ENCODE results near the gene PPP2R1B. TPM values are rescaled to one million over a fixed set of nuclear protein-coding genes. Genes with fewer than 3 reads are reported as not detected.

The PPP2R1B gene
- total RNA-seq, 1 experiment from 2014 or later: 72.2 TPM

- BruUV-seq (replicated peaks): no TSS peak
- peak; percentile 69 for DNase-seq (ENCODE audit: low spot score)
- Histone ChIP-seq H3K36me3 (ENCODE audit: insufficient read depth, low read length, poor library complexity, severe bottlenecking) (peaks cover 11% of the 10 kb centered on the region), H3K4me1 (ENCODE audit: insufficient read depth, low read length, poor library complexity, severe bottlenecking) (peaks cover 7% of the 10 kb centered on the region), H3K27me3 (replicated peaks; ENCODE audit: insufficient read depth, low read depth, low read length, poor library complexity) (no peaks in the 10 kb centered on the region), H3K4me3 (ENCODE audit: low read depth, low read length, poor library complexity, severe bottlenecking) (no peak overlapping the region), H3K9me3 (ENCODE audit: low read depth, low read length, poor library complexity, severe bottlenecking) (no peaks in the 10 kb centered on the region), H3K27ac (ENCODE audit: low read depth, low read length, poor library complexity, severe bottlenecking) (no peak overlapping the region)
- intact Hi-C loops (cut with micrococcal nuclease; ENCODE audit: unreplicated experiment): no loop called here
- POLR2A ChIA-PET (ENCODE audit: low non-redundant PET): no interaction called here
- CTCF ChIA-PET: no interaction called here
- no peak for TF ChIP-seq EZH2 (IDR thresholded peaks at IDR 0.05; ENCODE audit: borderline replicate concordance, low read depth, low read length, poor library complexity, severe bottlenecking)
- no peak for TF ChIP-seq CTCF (conservative IDR thresholded peaks at IDR 0.05; ENCODE audit: low read depth, low read length)
These were observed 59.0 kb downstream of the PPP2R1B start for GRCh38 chr11:111707039-111707690.

- TF ChIP-seq EZH2 (IDR thresholded peaks at IDR 0.05; ENCODE audit: borderline replicate concordance, low read depth, low read length, poor library complexity, severe bottlenecking) (no peak), CTCF (conservative IDR thresholded peaks at IDR 0.05; ENCODE audit: low read depth, low read length) (no peak)
- no peak for DNase-seq (ENCODE audit: low spot score)
- CTCF ChIA-PET: no interaction called here
- H3K4me1 ChIP-seq (ENCODE audit: insufficient read depth, low read length, poor library complexity, severe bottlenecking): peaks cover 7% of the 10 kb centered on the region
- peaks cover 11% of the 10 kb centered on the region for H3K36me3 ChIP-seq (ENCODE audit: insufficient read depth, low read length, poor library complexity, severe bottlenecking)
- H3K27me3 ChIP-seq (replicated peaks; ENCODE audit: insufficient read depth, low read depth, low read length, poor library complexity): no peaks in the 10 kb centered on the region
- H3K9me3 ChIP-seq (ENCODE audit: low read depth, low read length, poor library complexity, severe bottlenecking): no peaks in the 10 kb centered on the region
- intact Hi-C loops (cut with micrococcal nuclease; ENCODE audit: unreplicated experiment): no loop called here
- no peak overlapping the region for H3K4me3 ChIP-seq (ENCODE audit: low read depth, low read length, poor library complexity, severe bottlenecking)
- no TSS peak for BruUV-seq (replicated peaks)
- no peak overlapping the region for H3K27ac ChIP-seq (ENCODE audit: low read depth, low read length, poor library complexity, severe bottlenecking)
- POLR2A ChIA-PET (ENCODE audit: low non-redundant PET): no interaction called here
These were observed 62.6 kb downstream of the PPP2R1B start for GRCh38 chr11:111703576-111703975.

- peaks cover 11% of the 10 kb centered on the region for H3K36me3 ChIP-seq (ENCODE audit: insufficient read depth, low read length, poor library complexity, severe bottlenecking)
- ChIA-PET POLR2A (ENCODE audit: low non-redundant PET) (no interaction called here), CTCF (no interaction called here)
- TF ChIP-seq CTCF (conservative IDR thresholded peaks at IDR 0.05; ENCODE audit: low read depth, low read length): no peak
- TF ChIP-seq EZH2 (IDR thresholded peaks at IDR 0.05; ENCODE audit: borderline replicate concordance, low read depth, low read length, poor library complexity, severe bottlenecking): no peak
- intact Hi-C loops (cut with micrococcal nuclease; ENCODE audit: unreplicated experiment): no loop called here
- DNase-seq (ENCODE audit: low spot score): no peak
- H3K9me3 ChIP-seq (ENCODE audit: low read depth, low read length, poor library complexity, severe bottlenecking): no peaks in the 10 kb centered on the region
- peaks cover 7% of the 10 kb centered on the region for H3K4me1 ChIP-seq (ENCODE audit: insufficient read depth, low read length, poor library complexity, severe bottlenecking)
- no TSS peak for BruUV-seq (replicated peaks)
- H3K27me3 ChIP-seq (replicated peaks; ENCODE audit: insufficient read depth, low read depth, low read length, poor library complexity): no peaks in the 10 kb centered on the region
- H3K4me3 ChIP-seq (ENCODE audit: low read depth, low read length, poor library complexity, severe bottlenecking): no peak overlapping the region
- H3K27ac ChIP-seq (ENCODE audit: low read depth, low read length, poor library complexity, severe bottlenecking): no peak overlapping the region
These were observed 63.6 kb downstream of the PPP2R1B start for GRCh38 chr11:111702623-111703022.

All from A673 (cell line).